GM12878 (cell line): ENCODE data around the gene CENPP. TPM values are rescaled to one million over a fixed set of nuclear protein-coding genes. Genes with fewer than 3 reads are reported as not detected.

ENCODE experiments used
- ATAC-seq: fragments of 200-7000 bp; cut with Tn5 transposase; 3 replicates; pipeline ENCODE4 v1.9.1; 2020; ENCODE audit warnings: mild to moderate bottlenecking, moderate library complexity
- BruUV-seq: library from RNA; stranded (reverse); fragments of 400-500 nt; replicated peaks from 2 replicates; lab custom pipeline; 2021; lab: Mats Ljungman, UMichigan
- CTCF ChIA-PET: fragments of 300-600 bp; sonication (Branson Sonifier 250); formaldehyde crosslinking; extraction: SDS; loops from one replicate; lab custom pipeline; 2021; ENCODE audit warnings: inconsistent platforms; lab: Yijun Ruan, JAX
- POLR2A ChIA-PET: fragments of 350-600 bp; formaldehyde crosslinking; extraction: SDS; loops from one replicate; lab custom pipeline; 2021; ENCODE audit warnings: inconsistent platforms; lab: Charles Lee
- RAD21 ChIA-PET: fragments of 300-600 bp; sonication (Branson Sonifier 250); formaldehyde crosslinking; loops from one replicate; lab custom pipeline; 2023; ENCODE audit warnings: antibody characterized with exemption; ENCODE audit not compliant: unreplicated experiment; lab: Charles Lee
- SMC1A ChIA-PET: fragments of 300-600 bp; sonication (Branson Sonifier 250); formaldehyde crosslinking; loops from one replicate; lab custom pipeline; 2023; ENCODE audit not compliant: unreplicated experiment, uncharacterized antibody; lab: Charles Lee
- DNase-seq: peaks from one replicate; pipeline ENCODE4 v3.0.0-alpha.2; 2011; ENCODE audit warnings: low read depth, low spot score
- FAIRE-seq: peaks from 3 replicates; lab custom pipeline; 2011; peaks lifted over from hg19 to GRCh38; lab: Jason Lieb, UNC
- H2AFZ ChIP-seq: 2 replicates; pipeline ENCODE4 v1.6.0; 2011; ENCODE audit warnings: low read depth, low read length, control low read depth; ENCODE audit not compliant: control insufficient read depth
- H3K27ac ChIP-seq: 2 replicates; pipeline ENCODE4 v1.5.1; 2011; ENCODE audit warnings: control low read depth; ENCODE audit not compliant: control insufficient read depth, insufficient read depth
- H3K27me3 ChIP-seq, 2 experiments: replicated peaks in 1 of 2; 2 replicates each; pipeline versions ENCODE4 v1.6.0 to v1.6.1; 2011; ENCODE audit warnings: low read length in 1 of 2; ENCODE audit not compliant: control insufficient read depth in 2 of 2, insufficient read depth in 2 of 2
- H3K36me3 ChIP-seq, 2 experiments: 2 replicates each; pipeline ENCODE4 v1.5.1; 2011; ENCODE audit warnings: low read length in 1 of 2; ENCODE audit not compliant: control insufficient read depth in 2 of 2, insufficient read depth in 2 of 2
- H3K4me1 ChIP-seq: 2 replicates; pipeline ENCODE4 v1.6.1; 2011; ENCODE audit warnings: mild to moderate bottlenecking, low read length, moderate library complexity, mixed read lengths; ENCODE audit not compliant: control insufficient read depth, insufficient read depth
- H3K4me2 ChIP-seq: 2 replicates; pipeline ENCODE4 v1.6.0; 2011; ENCODE audit warnings: control low read depth; ENCODE audit not compliant: control insufficient read depth, insufficient read depth
- H3K4me3 ChIP-seq: fragments of 200-600 bp; sonication (generic); 2 replicates; pipeline ENCODE4 v1.5.1; 2016
- H3K79me2 ChIP-seq: 2 replicates; pipeline ENCODE4 v1.6.0; 2011; ENCODE audit warnings: low read length; ENCODE audit not compliant: control insufficient read depth, insufficient read depth
- H3K9ac ChIP-seq: 2 replicates; pipeline ENCODE4 v1.8.0; 2011; ENCODE audit warnings: low read length, control low read depth, mixed read lengths; ENCODE audit not compliant: control insufficient read depth, insufficient read depth
- H3K9me3 ChIP-seq: replicated peaks from 3 replicates; pipeline ENCODE4 v1.5.1; 2011; ENCODE audit warnings: mild to moderate bottlenecking, low read length; ENCODE audit not compliant: control insufficient read depth, insufficient read depth
- H4K20me1 ChIP-seq: 2 replicates; pipeline ENCODE4 v1.6.0; 2011; ENCODE audit not compliant: control insufficient read depth, insufficient read depth
- ASH2L ChIP-seq: fragments of 300-600, 200-600 bp; sonication (generic); IDR thresholded peaks from 2 replicates; pipeline ENCODE4 v1.6.1; 2017; ENCODE audit warnings: low read depth, mild to moderate bottlenecking, borderline replicate concordance
- CTCF ChIP-seq, 3 experiments: IDR thresholded peaks in 2 of 3; conservative IDR thresholded peaks in 1 of 3; 2 replicates each; pipeline ENCODE4 v1.5.1; 2011; ENCODE audit warnings: low read depth in 3 of 3, low read length in 3 of 3, mild to moderate bottlenecking in 3 of 3, control low read depth in 2 of 3, moderate library complexity in 2 of 3, inconsistent platforms in 1 of 3, mixed read lengths in 1 of 3; ENCODE audit not compliant: control insufficient read depth in 2 of 3, insufficient read depth in 1 of 3; ENCODE audit errors: extremely low read depth in 1 of 3
- E2F8 ChIP-seq: fragments of 450-650 bp; IDR thresholded peaks from 2 replicates; pipeline ENCODE4 v1.6.1; 2018; ENCODE audit warnings: mild to moderate bottlenecking, low read depth, moderate library complexity; ENCODE audit not compliant: partially characterized antibody
- FOS ChIP-seq: IDR thresholded peaks from 3 replicates; pipeline ENCODE4 v1.6.1; 2011; ENCODE audit warnings: borderline replicate concordance; ENCODE audit not compliant: insufficient read length; ENCODE audit errors: extremely low read depth
- IRF5 ChIP-seq: fragments of 450-650 bp; IDR thresholded peaks from 2 replicates; pipeline ENCODE4 v1.6.1; 2017; ENCODE audit warnings: borderline replicate concordance
- KAT2A ChIP-seq: conservative IDR thresholded peaks from 2 replicates; pipeline ENCODE4 v1.6.1; 2011; ENCODE audit warnings: low read depth, low read length; ENCODE audit not compliant: control insufficient read depth
- KDM1A ChIP-seq: fragments of 200-600 bp; sonication (generic); IDR thresholded peaks from 2 replicates; pipeline ENCODE4 v1.6.1; 2016; ENCODE audit warnings: borderline replicate concordance
- NFXL1 ChIP-seq: fragments of 450-650 bp; IDR thresholded peaks from 2 replicates; pipeline ENCODE4 v1.6.1; 2017; ENCODE audit warnings: antibody characterized with exemption, mild to moderate bottlenecking, borderline replicate concordance
- PBX3 ChIP-seq: IDR thresholded peaks from 2 replicates; pipeline ENCODE4 v1.6.1; 2011; ENCODE audit warnings: mild to moderate bottlenecking, low read depth, low read length, moderate library complexity; ENCODE audit not compliant: insufficient replicate concordance
- RAD21 ChIP-seq: IDR thresholded peaks from 2 replicates; pipeline ENCODE4 v1.6.1; 2011; ENCODE audit warnings: mild to moderate bottlenecking, low read depth, low read length, moderate library complexity; ENCODE audit not compliant: insufficient read depth
- SIN3A ChIP-seq: IDR thresholded peaks from 2 replicates; pipeline ENCODE4 v1.6.1; 2012; ENCODE audit warnings: low read depth, low read length, improper control_type of control experiment
- SMARCA5 ChIP-seq: fragments of 450-650 bp; IDR thresholded peaks from 2 replicates; pipeline ENCODE4 v1.6.1; 2017; ENCODE audit warnings: mild to moderate bottlenecking
- ZBED1 ChIP-seq: IDR thresholded peaks from 2 replicates; pipeline ENCODE4 v1.6.1; 2016; ENCODE audit warnings: borderline replicate concordance
- ZNF622 ChIP-seq: fragments of 450-650 bp; IDR thresholded peaks from 2 replicates; pipeline ENCODE4 v1.6.1; 2017; ENCODE audit warnings: mild to moderate bottlenecking, inconsistent platforms
- WGBS: methylation state at CpG from one replicate; pipeline ENCODE4 v1.1.6; 2016; ENCODE audit warnings: low lambda C conversion rate; ENCODE audit not compliant: insufficient replicate concordance, insufficient coverage; ENCODE audit errors: missing lambda C conversion rate; 5-methylcytosine and 5-hydroxymethylcytosine counted together
- in situ Hi-C: fragments of 300-500 bp; cut with MboI; formaldehyde crosslinking; loops from 9 replicates; pipeline ENCODE4 v1.14.3; 2018; ENCODE audit warnings: mixed read lengths
- intact Hi-C: fragments of 100-400 bp; cut with micrococcal nuclease; formaldehyde crosslinking; loops from one replicate; pipeline ENCODE4 v1.14.2; 2022; ENCODE audit not compliant: unreplicated experiment
- polyA plus RNA-seq, 11 experiments: library from polyadenylated mRNA; depleted of rRNA in 4 of 11; unstranded in 6 of 11; stranded (reverse) in 5 of 11; fragments of >200 nt; fragmentation: Nextera tagmentation in 4 of 11; fragmentation: Illumina TruSeq in 1 of 11; extraction: Ambion mirVana in 4 of 11; extraction: Trizol in 1 of 11; gene quantifications; 1 replicate in 1 of 11; 2 replicates in 10 of 11; pipeline versions ENCODE4 v1.2.1 to v1.2.3, GENCODE V29; 2011 to 2016; ENCODE audit warnings: inconsistent platforms in 2 of 11, missing spikeins in 2 of 11, low read depth in 1 of 11
- total RNA-seq, 4 experiments: library from RNA; depleted of rRNA in 3 of 4; stranded (reverse); fragments of >200 nt in 3 of 4; fragmentation: Illumina TruSeq in 1 of 4; extraction: Trizol in 1 of 4; gene quantifications; 2 replicates each; pipeline versions ENCODE4 v1.2.1 to v1.2.3, GENCODE V29; 2013 to 2021

Gene CENPP
- total and polyA plus RNA-seq, 10 of the 15 experiments (the other 5 are each of a cell fraction or from before 2014, with no cell fraction given): 9.4 to 31.4 (median 19.8) TPM

- TF ChIP-seq E2F8: no peak
- TF ChIP-seq ZNF622: no peak
- TF ChIP-seq KAT2A: no peak
- TF ChIP-seq RAD21: no peak
- no peak for TF ChIP-seq ASH2L
- no peak for TF ChIP-seq ZBED1
- no peak for TF ChIP-seq SIN3A
- TF ChIP-seq, all 136 proteins: peak for 0
Observed at GRCh38 chr9:92516521-92516920, 190.8 kb downstream of the CENPP start (continued).

- Histone ChIP-seq H3K4me1 (no peaks in the 10 kb centered on the region), H2AFZ (no peak overlapping the region), H3K9me3 (no peaks in the 10 kb centered on the region), H4K20me1 (no peaks in the 10 kb centered on the region), H3K4me2 (no peak overlapping the region), H3K27me3 (no peaks in the 10 kb centered on the region), H3K79me2 (no peaks in the 10 kb centered on the region), H3K36me3 (no peaks in the 10 kb centered on the region), H3K4me3 (no peak overlapping the region), H3K9ac (no peak overlapping the region), H3K27ac (no peak overlapping the region)
- RAD21 ChIA-PET: no interaction called here
- POLR2A ChIA-PET: no interaction called here
- CTCF ChIA-PET: no interaction called here
- BruUV-seq: no TSS peak
- ATAC-seq: no peak
- FAIRE-seq: no peak
- no peak for DNase-seq
- intact Hi-C loops (no loop called here), in situ Hi-C loops (no loop called here)
- SMC1A ChIA-PET: no interaction called here
- WGBS: 88% methylated on average over 3 of the region's 3 CpGs
- TF ChIP-seq NFXL1 (no peak), ZBED1 (no peak), FOS (no peak), KDM1A (no peak), IRF5 (no peak), PBX3 (no peak), SMARCA5 (no peak), CTCF (IDR thresholded peaks at IDR 0.05 in 2 of 3, conservative IDR thresholded peaks at IDR 0.05 in 1 of 3; ENCODE audit: control insufficient read depth in 2 of 3, extremely low read depth in 1 of 3, insufficient read depth in 1 of 3, low read depth in 3 of 3, low read length in 3 of 3) (no peak)
Observed at GRCh38 chr9:92517046-92517445, 191.3 kb downstream of the CENPP start.
